Naive thymus-derived CD4-positive, alpha-beta T cell (primary cell): ENCODE measurements around the gene KLK15. TPM values are rescaled to one million over a fixed set of nuclear protein-coding genes. Genes with fewer than 3 reads are reported as not detected.

Experiments
- ATAC-seq: fragments of 150-1000 bp; cut with Tn5 transposase; 2 replicates; pipeline ENCODE4 v1.10.0; 2021; ENCODE audit warnings: mild to moderate bottlenecking, moderate library complexity
- CTCF ChIA-PET: fragments of 350-600 bp; sonication (Branson Sonifier 250); formaldehyde crosslinking; loops from one replicate; lab custom pipeline; 2021; ENCODE audit warnings: antibody characterized with exemption; lab: Charles Lee
- POLR2A ChIA-PET: fragments of 350-600 bp; sonication (Branson Sonifier 250); formaldehyde crosslinking; loops from one replicate; lab custom pipeline; 2021; ENCODE audit warnings: antibody characterized with exemption, inconsistent platforms; lab: Charles Lee
- DNase-seq, 9 donors: peaks; one replicate each; pipeline versions ENCODE4 v3.0.0 to v3.0.0-alpha.2; 2020 to 2022; ENCODE audit warnings: mixed read lengths in 1 of 9
- H3K27ac ChIP-seq: one replicate; pipeline ENCODE4 v1.7.0; 2013; ENCODE audit warnings: mild to moderate bottlenecking, low read depth, low read length, moderate library complexity
- H3K27me3 ChIP-seq, 2 donors: one replicate each; pipeline ENCODE4 v1.7.0; 2013; ENCODE audit warnings: low read length in 2 of 2, mild to moderate bottlenecking in 2 of 2, moderate library complexity in 2 of 2; ENCODE audit not compliant: control insufficient read depth in 2 of 2, insufficient read depth in 2 of 2
- H3K36me3 ChIP-seq, 3 experiments: 1 replicate in 2 of 3; 2 replicates in 1 of 3; pipeline ENCODE4 v1.7.0; 2013; ENCODE audit warnings: low read length in 3 of 3, mild to moderate bottlenecking in 3 of 3, moderate library complexity in 1 of 3; ENCODE audit not compliant: insufficient read depth in 3 of 3, control insufficient read depth in 2 of 3
- H3K4me1 ChIP-seq, 2 donors: one replicate each; pipeline ENCODE4 v1.7.0; 2013; ENCODE audit warnings: low read length in 2 of 2, mild to moderate bottlenecking in 2 of 2, moderate library complexity in 1 of 2; ENCODE audit not compliant: control insufficient read depth in 2 of 2, insufficient read depth in 2 of 2
- H3K4me3 ChIP-seq: 2 replicates; pipeline ENCODE4 v1.7.0; 2013; ENCODE audit warnings: mild to moderate bottlenecking, low read length
- H3K9me3 ChIP-seq, 3 experiments: 1 replicate in 2 of 3; 2 replicates in 1 of 3; pipeline ENCODE4 v1.7.0; 2013; ENCODE audit warnings: low read length in 3 of 3; ENCODE audit not compliant: control insufficient read depth in 2 of 3
- H3K27ac Mint-ChIP-seq, 9 donors: one replicate each; pipeline ENCODE4 v1.8.0; 2020 to 2022; ENCODE audit warnings: mixed read lengths in 9 of 9, mild to moderate bottlenecking in 8 of 9, moderate library complexity in 5 of 9, inconsistent platforms in 2 of 9
- H3K27me3 Mint-ChIP-seq, 5 donors: one replicate each; pipeline ENCODE4 v1.8.0; 2021 to 2022; ENCODE audit warnings: mixed read lengths in 5 of 5, mild to moderate bottlenecking in 1 of 5
- H3K36me3 Mint-ChIP-seq, 5 donors: one replicate each; pipeline ENCODE4 v1.8.0; 2020 to 2022; ENCODE audit warnings: mixed read lengths in 5 of 5, mild to moderate bottlenecking in 3 of 5, inconsistent platforms in 1 of 5
- H3K4me1 Mint-ChIP-seq, 7 donors: one replicate each; pipeline ENCODE4 v1.8.0; 2020 to 2022; ENCODE audit warnings: mixed read lengths in 7 of 7, mild to moderate bottlenecking in 3 of 7, inconsistent platforms in 1 of 7
- H3K4me3 Mint-ChIP-seq, 10 donors: one replicate each; pipeline ENCODE4 v1.8.0; 2020 to 2022; ENCODE audit warnings: mild to moderate bottlenecking in 10 of 10, mixed read lengths in 10 of 10, moderate library complexity in 6 of 10, inconsistent platforms in 2 of 10
- H3K9me3 Mint-ChIP-seq, 11 donors: one replicate each; pipeline ENCODE4 v1.8.0; 2020 to 2022; ENCODE audit warnings: mixed read lengths in 11 of 11, mild to moderate bottlenecking in 4 of 11, inconsistent platforms in 1 of 11, moderate library complexity in 1 of 11
- intact Hi-C, 2 donors: fragments of 100-400 bp; cut with micrococcal nuclease; formaldehyde crosslinking; loops; one replicate each; pipeline ENCODE4 v1.15.1; 2023
- polyA plus RNA-seq, 2 donors: library from polyadenylated mRNA; unstranded; fragments of 300-500 nt; fragmentation: Illumina TruSeq; gene quantifications; one replicate each; pipeline ENCODE4 v1.2.3, GENCODE V29; 2021
- total RNA-seq, 6 experiments: library from RNA in 5 of 6; stranded (reverse) in 5 of 6; gene quantifications; 1 replicate in 5 of 6; 2 replicates in 1 of 6; pipeline ENCODE4 v1.2.3 and lab custom pipeline; 2021 to 2026

The KLK15 gene
- total RNA-seq: not detected
- polyA plus RNA-seq: not detected
- not detected for total RNA-seq (lab: John Stamatoyannopoulos, UW)

DNA sequence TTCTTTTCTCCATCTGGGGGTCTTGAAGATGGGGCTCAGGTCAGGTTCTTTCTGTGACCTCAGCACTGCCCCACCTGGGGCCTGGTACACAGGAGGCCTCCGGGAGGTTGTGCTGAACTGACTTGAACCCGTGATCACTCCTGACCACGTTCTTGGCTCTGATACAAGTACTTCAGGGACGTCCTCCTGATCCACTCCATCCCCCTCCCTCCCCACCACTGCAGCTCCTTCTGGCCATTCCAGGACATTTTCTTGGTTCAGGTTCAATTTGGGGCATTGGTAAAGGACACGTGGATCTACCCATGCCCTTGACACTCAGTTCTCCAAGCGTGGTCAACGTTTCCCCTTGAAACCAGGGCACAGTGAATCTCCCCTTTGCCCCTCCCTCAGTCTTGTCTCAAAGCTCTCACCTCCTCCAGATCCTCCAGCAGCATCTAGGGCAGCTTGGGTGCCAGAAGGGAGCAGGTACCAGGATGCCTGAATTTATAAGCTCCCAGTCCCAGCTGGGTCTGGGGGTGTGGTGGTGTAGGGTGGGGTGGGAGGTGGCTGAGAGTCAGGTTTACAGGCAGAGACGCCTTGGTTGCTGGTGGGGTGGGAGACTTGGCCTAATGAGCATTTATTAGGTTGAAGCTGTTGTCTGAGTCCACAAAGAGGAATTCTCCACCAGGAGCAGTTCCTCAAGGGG, at the start of gene KLK15:
Gene KLK15 (minus strand): TSS at position 458 of the 685 bp plus-strand sequence. CDS start 2,082 bp downstream, outside the sequence.
- Histone ChIP-seq H3K4me1 (peaks cover 4 to 8% of the 10 kb centered on the region in 2 donors), H3K27ac (no peak within 1 kb of the TSS), H3K4me3 (no peak within 1 kb of the TSS), H3K9me3 (no peaks in the 10 kb centered on the region), H3K27me3 (peaks cover 0 to 7% of the 10 kb centered on the region in 2 donors), H3K36me3 (no peaks in the 10 kb centered on the region)
- peak within 1 kb of the TSS in 1 of 9 donors; percentile 87 for H3K27ac Mint-ChIP-seq
- no peaks in the 10 kb centered on the region for H3K36me3 Mint-ChIP-seq
- ATAC-seq: no peak
- peaks cover 31 to 60% (median 43%) of the 10 kb centered on the region in 5 donors for H3K27me3 Mint-ChIP-seq
- ChIA-PET POLR2A (no interaction called here), CTCF (no interaction called here)
- H3K4me3 Mint-ChIP-seq: peak within 1 kb of the TSS in 1 of 10 donors; percentile 10
- peaks cover 0 to 2% (median 0%) of the 10 kb centered on the region in 11 donors for H3K9me3 Mint-ChIP-seq
- DNase-seq: no peak
- peaks cover 5 to 23% (median 11%) of the 10 kb centered on the region in 7 donors for H3K4me1 Mint-ChIP-seq
- intact Hi-C loops: no loop called here

GRCh38 chr19:50882188-50882587, 48.8 kb upstream of the KLK15 start:
- H3K9me3 Mint-ChIP-seq: peaks cover 0 to 2% (median 0%) of the 10 kb centered on the region in 11 donors
- H3K27ac Mint-ChIP-seq: no peak overlapping the region
- Histone ChIP-seq H3K9me3 (no peaks in the 10 kb centered on the region), H3K4me3 (no peak overlapping the region), H3K27me3 (peaks cover 0 to 3% of the 10 kb centered on the region in 2 donors), H3K27ac (no peak overlapping the region), H3K36me3 (no peaks in the 10 kb centered on the region), H3K4me1 (no peaks in the 10 kb centered on the region)
- CTCF ChIA-PET: no interaction called here
- POLR2A ChIA-PET: no interaction called here
- DNase-seq: no peak
- ATAC-seq: no peak
- H3K4me3 Mint-ChIP-seq: no peak overlapping the region
- H3K36me3 Mint-ChIP-seq: no peaks in the 10 kb centered on the region
- peaks cover 0 to under 1% (median 0%) of the 10 kb centered on the region in 7 donors for H3K4me1 Mint-ChIP-seq
- intact Hi-C loops: no loop called here
- peaks cover 28 to 80% (median 47%) of the 10 kb centered on the region in 5 donors for H3K27me3 Mint-ChIP-seq

- Mint-ChIP-seq H3K9me3 (peaks cover 0 to 2% (median 0%) of the 10 kb centered on the region in 11 donors), H3K4me3 (no peak overlapping the region), H3K36me3 (no peaks in the 10 kb centered on the region), H3K27ac (no peak overlapping the region), H3K4me1 (peaks cover 0 to 2% (median 0%) of the 10 kb centered on the region in 7 donors), H3K27me3 (peaks cover 26 to 61% (median 36%) of the 10 kb centered on the region in 5 donors)
- Histone ChIP-seq H3K27ac (no peak overlapping the region), H3K4me1 (no peaks in the 10 kb centered on the region), H3K36me3 (no peaks in the 10 kb centered on the region), H3K4me3 (no peak overlapping the region), H3K9me3 (no peaks in the 10 kb centered on the region), H3K27me3 (peaks cover 0 to 3% of the 10 kb centered on the region in 2 donors)
- no peak for ATAC-seq
- POLR2A ChIA-PET: no interaction called here
- intact Hi-C loops: no loop called here
- CTCF ChIA-PET: no interaction called here
- no peak for DNase-seq
These were observed 46.9 kb upstream of the KLK15 start for GRCh38 chr19:50880241-50880640.

- Histone ChIP-seq H3K27ac (no peak overlapping the region), H3K4me1 (no peaks in the 10 kb centered on the region), H3K27me3 (no peaks in the 10 kb centered on the region), H3K9me3 (no peaks in the 10 kb centered on the region), H3K36me3 (no peaks in the 10 kb centered on the region), H3K4me3 (no peak overlapping the region)
- Mint-ChIP-seq H3K9me3 (peaks cover 0 to 2% (median 0%) of the 10 kb centered on the region in 11 donors), H3K27ac (no peak overlapping the region), H3K4me1 (peaks cover 0 to 2% (median 0%) of the 10 kb centered on the region in 7 donors), H3K27me3 (peaks cover 25 to 53% (median 34%) of the 10 kb centered on the region in 5 donors), H3K36me3 (no peaks in the 10 kb centered on the region), H3K4me3 (no peak overlapping the region)
- CTCF ChIA-PET: no interaction called here
- POLR2A ChIA-PET: no interaction called here
- ATAC-seq (no peak), DNase-seq (no peak)
- intact Hi-C loops: no loop called here
These were observed 45.5 kb upstream of the KLK15 start for GRCh38 chr19:50878851-50879250.

GRCh38 chr19:50877338-50877737, 44.0 kb upstream of the KLK15 start:
- Histone ChIP-seq H3K4me3 (no peak overlapping the region), H3K4me1 (no peaks in the 10 kb centered on the region), H3K27ac (no peak overlapping the region), H3K27me3 (no peaks in the 10 kb centered on the region), H3K36me3 (no peaks in the 10 kb centered on the region), H3K9me3 (no peaks in the 10 kb centered on the region)
- no peak overlapping the region for H3K4me3 Mint-ChIP-seq
- peaks cover 0 to 2% (median 0%) of the 10 kb centered on the region in 7 donors for H3K4me1 Mint-ChIP-seq
- no peaks in the 10 kb centered on the region for H3K36me3 Mint-ChIP-seq
- H3K27me3 Mint-ChIP-seq: peaks cover 20 to 49% (median 37%) of the 10 kb centered on the region in 5 donors
- DNase-seq (no peak), ATAC-seq (no peak)
- POLR2A ChIA-PET: interaction anchor here (0.6 kb wide), 1 partner anchor 97 kb away, joined by 3 read pairs; no protein-coding TSS in a partner anchor
- H3K9me3 Mint-ChIP-seq: peaks cover 0 to 2% (median 0%) of the 10 kb centered on the region in 11 donors
- CTCF ChIA-PET: no interaction called here
- H3K27ac Mint-ChIP-seq: no peak overlapping the region
- intact Hi-C loops: no loop called here

DNA sequence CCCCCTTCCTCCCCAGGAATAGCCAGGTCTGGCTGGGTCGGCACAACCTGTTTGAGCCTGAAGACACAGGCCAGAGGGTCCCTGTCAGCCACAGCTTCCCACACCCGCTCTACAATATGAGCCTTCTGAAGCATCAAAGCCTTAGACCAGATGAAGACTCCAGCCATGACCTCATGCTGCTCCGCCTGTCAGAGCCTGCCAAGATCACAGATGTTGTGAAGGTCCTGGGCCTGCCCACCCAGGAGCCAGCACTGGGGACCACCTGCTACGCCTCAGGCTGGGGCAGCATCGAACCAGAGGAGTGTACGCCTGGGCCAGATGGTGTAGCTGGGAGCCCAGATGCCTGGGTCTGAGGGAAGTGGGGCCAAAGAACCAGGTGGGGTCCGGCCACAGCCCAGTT, 43.1 kb upstream of the KLK15 start:
- CTCF ChIA-PET: no interaction called here
- no peak overlapping the region for H3K27ac Mint-ChIP-seq

More for the DNA sequence above, 43.1 kb upstream of the KLK15 start:
- H3K4me3 ChIP-seq: no peak overlapping the region
- H3K27me3 ChIP-seq: no peaks in the 10 kb centered on the region
- no peak overlapping the region for H3K4me3 Mint-ChIP-seq
- POLR2A ChIA-PET: no interaction called here
- no peaks in the 10 kb centered on the region for H3K9me3 ChIP-seq
- H3K27ac ChIP-seq: no peak overlapping the region
- H3K36me3 ChIP-seq: no peaks in the 10 kb centered on the region
- intact Hi-C loops: no loop called here
- no peaks in the 10 kb centered on the region for H3K4me1 ChIP-seq
- DNase-seq: no peak
- ATAC-seq: no peak
- H3K36me3 Mint-ChIP-seq: peaks cover 0 to under 1% (median 0%) of the 10 kb centered on the region in 5 donors
- peaks cover 16 to 46% (median 39%) of the 10 kb centered on the region in 5 donors for H3K27me3 Mint-ChIP-seq
- H3K9me3 Mint-ChIP-seq: peaks cover 0 to 2% (median 0%) of the 10 kb centered on the region in 11 donors
- H3K4me1 Mint-ChIP-seq: peaks cover 0 to 2% (median 0%) of the 10 kb centered on the region in 7 donors
